ENCODE measurements around the gene GFI1B.
"Not testable (repeated sequence)": the region's sequence is repeated elsewhere in the genome, so short reads cannot be mapped to it uniquely, and the experiment has no call there.

The GFI1B gene

GRCh38 chr9:132993511-132993939, 15.0 kb downstream of the GFI1B start:
- no peak for DNase-seq

GRCh38 chr9:132994410-132995120, 16.1 kb downstream of the GFI1B start:
- no peak for DNase-seq

- DNase-seq, result no peak
Measured at GRCh38 chr9:132995121-132995420, 16.6 kb downstream of the GFI1B start.

- no peak for DNase-seq
Measured at GRCh38 chr9:132995879-132996278, 17.4 kb downstream of the GFI1B start.

GRCh38 chr9:132996526-132996925, 18.0 kb downstream of the GFI1B start:
- no peak for DNase-seq

GRCh38 chr9:132997591-132997990, 19.1 kb downstream of the GFI1B start:
- DNase-seq, result no peak

- not testable (repeated sequence) for DNase-seq
Measured at GRCh38 chr9:132998221-132998620, 19.7 kb downstream of the GFI1B start.

- no peak for DNase-seq
Measured at GRCh38 chr9:132998831-132999635, 20.5 kb downstream of the GFI1B start.

GRCh38 chr9:133002147-133003070, 23.9 kb downstream of the GFI1B start:
- DNase-seq, result no peak

- no peak for DNase-seq
Measured at GRCh38 chr9:133003071-133003461, 24.6 kb downstream of the GFI1B start.

- no peak for DNase-seq
Measured at GRCh38 chr9:133003671-133004090, 25.2 kb downstream of the GFI1B start.

- DNase-seq, result no peak
Measured at GRCh38 chr9:133004091-133004998, 25.9 kb downstream of the GFI1B start.

- no peak for DNase-seq
Measured at GRCh38 chr9:133004999-133005760, 26.7 kb downstream of the GFI1B start.

- no peak for DNase-seq
Measured at GRCh38 chr9:133005957-133006356, 27.5 kb downstream of the GFI1B start.

GRCh38 chr9:133006731-133007352, 28.3 kb downstream of the GFI1B start:
- DNase-seq, result no peak

GRCh38 chr9:133008406-133008805, 29.9 kb downstream of the GFI1B start:
- DNase-seq, result no peak

- no peak for DNase-seq
Measured at GRCh38 chr9:133008824-133009223, 30.3 kb downstream of the GFI1B start.

GRCh38 chr9:133009906-133010582, 31.6 kb downstream of the GFI1B start:
- DNase-seq, result no peak

GRCh38 chr9:133014696-133015095, 36.2 kb downstream of the GFI1B start:
- DNase-seq, result no peak

Measured in activated CD4-positive, alpha-beta T cell treated with anti-CD3 and anti-CD28 coated beads for 4 hours (primary cell).